ENCODE measurements around the gene SERPINB13.

The SERPINB13 gene

DNA sequence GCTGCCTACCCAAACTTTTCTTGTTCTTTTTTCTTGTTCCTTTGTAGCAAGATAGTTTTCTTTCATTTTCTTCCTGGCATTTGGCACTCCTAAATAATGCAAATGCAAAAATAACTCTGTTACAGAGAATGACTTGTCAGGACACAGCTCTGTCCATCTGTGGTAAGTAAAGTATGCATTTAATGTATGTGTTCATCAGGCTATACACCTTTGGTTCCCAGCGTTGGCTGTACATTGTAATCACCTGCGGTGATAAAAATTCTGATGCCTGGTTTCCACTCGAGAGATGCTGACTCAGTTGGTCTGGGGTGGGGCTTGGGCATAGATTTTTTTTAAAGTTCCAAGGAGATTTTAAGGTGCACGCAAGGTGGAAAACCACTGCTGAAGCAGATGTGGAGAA, at the start of gene SERPINB13:
SERPINB13 (plus strand) TSS at position 378 of the 400 bp plus-strand sequence. CDS start 1,325 bp downstream, outside the sequence.
- no peak within 1 kb of the TSS for H3K9ac ChIP-seq (ENCODE audit: insufficient read length)
- H3K4me3 ChIP-seq = no peak within 1 kb of the TSS
- no peak for DNase-seq (ENCODE audit: low read depth, low spot score)
- no peaks in the 10 kb centered on the region for H3K9me3 ChIP-seq (ENCODE audit: low read depth, low read length)
- 0 out of 2 replicates have a peak within 1 kb of the TSS, but pooled peaks have one; percentile 21 for H3K27ac ChIP-seq
- no peaks in the 10 kb centered on the region for H3K36me3 ChIP-seq (ENCODE audit: insufficient read depth, low read length)
- no peak for TF ChIP-seq EZH2 (IDR thresholded peaks at IDR 0.05)
- TF ChIP-seq POLR2AphosphoS5 (IDR thresholded peaks at IDR 0.05; ENCODE audit: borderline replicate concordance, low read depth, low read length) = no peak
- no peak for TF ChIP-seq FOXP2 (optimal IDR thresholded peaks at IDR 0.05; ENCODE audit: control extremely low read depth, extremely low read length, insufficient read depth)

- Histone ChIP-seq H3K9me3 (ENCODE audit: low read depth, low read length) (no peaks in the 10 kb centered on the region), H3K36me3 (ENCODE audit: insufficient read depth, low read length) (no peaks in the 10 kb centered on the region), H3K4me3 (peak overlapping the region; percentile 49), H3K9ac (ENCODE audit: insufficient read length) (no peak overlapping the region), H3K27ac (peak overlapping the region; percentile 95)
- TF ChIP-seq FOXP2 (optimal IDR thresholded peaks at IDR 0.05; ENCODE audit: control extremely low read depth, extremely low read length, insufficient read depth) (no peak), EZH2 (IDR thresholded peaks at IDR 0.05) (no peak), POLR2AphosphoS5 (IDR thresholded peaks at IDR 0.05; ENCODE audit: borderline replicate concordance, low read depth, low read length) (no peak)
- DNase-seq (ENCODE audit: low read depth, low spot score) = peak; percentile 66
These were observed 47.1 kb upstream of the SERPINB13 start for GRCh38 chr18:63539904-63540510.

DNA sequence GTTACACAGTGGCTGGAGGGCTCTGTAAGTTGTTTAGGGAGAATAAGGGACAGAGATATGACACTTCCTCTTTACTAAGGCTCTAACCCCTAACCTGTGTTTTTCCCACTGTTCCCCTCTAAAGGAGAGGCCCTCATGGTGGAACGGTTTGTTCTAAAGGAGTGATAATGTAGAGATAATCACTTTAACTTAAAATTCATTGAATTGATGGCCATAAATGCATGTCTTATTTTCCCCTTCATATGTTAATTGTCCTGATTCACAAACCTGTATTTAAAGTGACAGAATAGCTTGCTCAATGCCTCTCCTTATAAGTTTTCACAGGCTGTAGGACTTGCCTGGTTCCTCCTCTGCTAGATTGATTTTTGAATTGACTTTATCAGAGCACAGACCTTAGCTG, 45.1 kb upstream of the SERPINB13 start, which contains the start of gene SERPINB12:
SERPINB12 (plus strand) TSS at position 301 of the 400 bp plus-strand sequence. CDS start 13,791 bp downstream, outside the sequence.
- Histone ChIP-seq H3K4me3 (no peak within 1 kb of the TSS), H3K27ac (peak within 1 kb of the TSS; percentile 36; the same call in 1 of the 2 replicates), H3K36me3 (ENCODE audit: insufficient read depth, low read length) (no peaks in the 10 kb centered on the region), H3K9me3 (ENCODE audit: low read depth, low read length) (no peaks in the 10 kb centered on the region), H3K9ac (ENCODE audit: insufficient read length) (no peak within 1 kb of the TSS)
- TF ChIP-seq POLR2AphosphoS5 (IDR thresholded peaks at IDR 0.05; ENCODE audit: borderline replicate concordance, low read depth, low read length) (no peak), EZH2 (IDR thresholded peaks at IDR 0.05) (no peak), FOXP2 (optimal IDR thresholded peaks at IDR 0.05; ENCODE audit: control extremely low read depth, extremely low read length, insufficient read depth) (no peak)
- no peak for DNase-seq (ENCODE audit: low read depth, low spot score)

- no peaks in the 10 kb centered on the region for H3K9me3 ChIP-seq (ENCODE audit: low read depth, low read length)
- DNase-seq (ENCODE audit: low read depth, low spot score) = no peak
- H3K9ac ChIP-seq (ENCODE audit: insufficient read length) = no peak overlapping the region
- TF ChIP-seq EZH2 (IDR thresholded peaks at IDR 0.05) (no peak), FOXP2 (optimal IDR thresholded peaks at IDR 0.05; ENCODE audit: control extremely low read depth, extremely low read length, insufficient read depth) (no peak), POLR2AphosphoS5 (IDR thresholded peaks at IDR 0.05; ENCODE audit: borderline replicate concordance, low read depth, low read length) (no peak)
- no peak overlapping the region for H3K4me3 ChIP-seq
- H3K36me3 ChIP-seq (ENCODE audit: insufficient read depth, low read length) = no peaks in the 10 kb centered on the region
- peak overlapping the region; percentile 58; the same call in 1 of the 2 replicates for H3K27ac ChIP-seq
These were observed 43.1 kb upstream of the SERPINB13 start for GRCh38 chr18:63544017-63544416.

DNA sequence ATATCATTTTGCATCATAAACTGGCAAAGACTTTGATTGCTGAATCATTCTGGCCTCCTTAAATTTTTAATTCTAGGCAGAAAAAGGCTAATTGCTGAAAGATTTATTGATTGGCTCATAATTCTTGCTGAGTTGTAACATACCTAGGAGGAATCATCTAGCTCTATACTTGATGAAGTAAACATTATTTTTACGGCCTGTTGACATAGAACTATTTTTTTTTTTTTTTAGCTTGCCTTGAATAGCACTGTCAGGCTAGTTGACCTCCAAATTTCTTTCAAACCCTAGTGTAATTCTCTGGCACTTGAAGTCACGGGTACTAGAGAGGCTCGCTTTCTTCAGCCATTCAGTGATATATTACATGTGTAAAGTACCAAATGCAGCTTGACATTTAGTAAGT, 42.1 kb upstream of the SERPINB13 start:
- Histone ChIP-seq H3K4me3 (no peak overlapping the region), H3K9ac (ENCODE audit: insufficient read length) (no peak overlapping the region), H3K27ac (peak overlapping the region; percentile 58), H3K36me3 (ENCODE audit: insufficient read depth, low read length) (no peaks in the 10 kb centered on the region), H3K9me3 (ENCODE audit: low read depth, low read length) (no peaks in the 10 kb centered on the region)
- DNase-seq (ENCODE audit: low read depth, low spot score) = no peak
- no peak for TF ChIP-seq FOXP2 (optimal IDR thresholded peaks at IDR 0.05; ENCODE audit: control extremely low read depth, extremely low read length, insufficient read depth)
- TF ChIP-seq POLR2AphosphoS5 (IDR thresholded peaks at IDR 0.05; ENCODE audit: borderline replicate concordance, low read depth, low read length) = no peak
- no peak for TF ChIP-seq EZH2 (IDR thresholded peaks at IDR 0.05)

- Histone ChIP-seq H3K9ac (ENCODE audit: insufficient read length) (no peak overlapping the region), H3K27ac (no peak overlapping the region), H3K4me3 (no peak overlapping the region), H3K9me3 (ENCODE audit: low read depth, low read length) (no peaks in the 10 kb centered on the region), H3K36me3 (ENCODE audit: insufficient read depth, low read length) (no peaks in the 10 kb centered on the region)
- DNase-seq (ENCODE audit: low read depth, low spot score) = no peak
- TF ChIP-seq POLR2AphosphoS5 (IDR thresholded peaks at IDR 0.05; ENCODE audit: borderline replicate concordance, low read depth, low read length) (no peak), EZH2 (IDR thresholded peaks at IDR 0.05) (no peak), FOXP2 (optimal IDR thresholded peaks at IDR 0.05; ENCODE audit: control extremely low read depth, extremely low read length, insufficient read depth) (no peak)
These were observed 37.1 kb upstream of the SERPINB13 start for GRCh38 chr18:63550068-63550467.

- Histone ChIP-seq H3K4me3 (no peak overlapping the region), H3K9me3 (ENCODE audit: low read depth, low read length) (no peaks in the 10 kb centered on the region), H3K27ac (no peak overlapping the region), H3K9ac (ENCODE audit: insufficient read length) (no peak overlapping the region), H3K36me3 (ENCODE audit: insufficient read depth, low read length) (no peaks in the 10 kb centered on the region)
- no peak for TF ChIP-seq EZH2 (IDR thresholded peaks at IDR 0.05)
- no peak for TF ChIP-seq POLR2AphosphoS5 (IDR thresholded peaks at IDR 0.05; ENCODE audit: borderline replicate concordance, low read depth, low read length)
- DNase-seq (ENCODE audit: low read depth, low spot score) = no peak
These were observed 35.4 kb upstream of the SERPINB13 start for GRCh38 chr18:63551769-63552168.

DNA sequence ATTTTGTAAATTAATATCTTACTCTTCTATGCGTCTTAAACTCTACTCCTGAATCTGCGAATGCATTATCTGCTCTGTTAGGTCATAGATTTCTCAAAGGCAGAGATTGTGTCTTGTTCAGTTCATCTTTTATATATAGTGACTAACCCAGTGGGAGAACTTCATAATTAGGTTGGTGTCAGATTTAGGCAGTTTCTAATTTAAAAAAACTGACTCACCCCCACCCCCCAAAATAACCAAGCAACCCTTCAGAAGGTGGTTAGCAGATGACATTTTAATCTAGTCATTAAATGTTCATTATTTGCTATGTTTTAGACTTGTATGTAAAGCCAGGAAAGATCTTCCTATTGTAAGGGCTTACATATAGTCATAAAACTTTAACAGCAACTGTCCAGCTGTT, 34.6 kb upstream of the SERPINB13 start:
- Histone ChIP-seq H3K36me3 (ENCODE audit: insufficient read depth, low read length) (no peaks in the 10 kb centered on the region), H3K9me3 (ENCODE audit: low read depth, low read length) (no peaks in the 10 kb centered on the region), H3K9ac (ENCODE audit: insufficient read length) (no peak overlapping the region), H3K27ac (peak overlapping the region; percentile 39; the same call in 1 of the 2 replicates), H3K4me3 (no peak overlapping the region)
- no peak for DNase-seq (ENCODE audit: low read depth, low spot score)
- TF ChIP-seq EZH2 (IDR thresholded peaks at IDR 0.05) (no peak), FOXP2 (optimal IDR thresholded peaks at IDR 0.05; ENCODE audit: control extremely low read depth, extremely low read length, insufficient read depth) (no peak), POLR2AphosphoS5 (IDR thresholded peaks at IDR 0.05; ENCODE audit: borderline replicate concordance, low read depth, low read length) (no peak)

Measured in SK-N-MC (cell line).